GM18868 (cell line): Measurements from ENCODE around the gene GNAZ.
A peak's percentile ranks its signal among the peaks of the same experiment; 100 is the strongest.

Experiments
- ATAC-seq: cut with Tn5 transposase; IDR thresholded peaks from one replicate; pipeline ENCODE4 v1.9.1; 2021; ENCODE audit warnings: mild to moderate bottlenecking, moderate library complexity; ENCODE audit not compliant: unreplicated experiment

The GNAZ gene

DNA sequence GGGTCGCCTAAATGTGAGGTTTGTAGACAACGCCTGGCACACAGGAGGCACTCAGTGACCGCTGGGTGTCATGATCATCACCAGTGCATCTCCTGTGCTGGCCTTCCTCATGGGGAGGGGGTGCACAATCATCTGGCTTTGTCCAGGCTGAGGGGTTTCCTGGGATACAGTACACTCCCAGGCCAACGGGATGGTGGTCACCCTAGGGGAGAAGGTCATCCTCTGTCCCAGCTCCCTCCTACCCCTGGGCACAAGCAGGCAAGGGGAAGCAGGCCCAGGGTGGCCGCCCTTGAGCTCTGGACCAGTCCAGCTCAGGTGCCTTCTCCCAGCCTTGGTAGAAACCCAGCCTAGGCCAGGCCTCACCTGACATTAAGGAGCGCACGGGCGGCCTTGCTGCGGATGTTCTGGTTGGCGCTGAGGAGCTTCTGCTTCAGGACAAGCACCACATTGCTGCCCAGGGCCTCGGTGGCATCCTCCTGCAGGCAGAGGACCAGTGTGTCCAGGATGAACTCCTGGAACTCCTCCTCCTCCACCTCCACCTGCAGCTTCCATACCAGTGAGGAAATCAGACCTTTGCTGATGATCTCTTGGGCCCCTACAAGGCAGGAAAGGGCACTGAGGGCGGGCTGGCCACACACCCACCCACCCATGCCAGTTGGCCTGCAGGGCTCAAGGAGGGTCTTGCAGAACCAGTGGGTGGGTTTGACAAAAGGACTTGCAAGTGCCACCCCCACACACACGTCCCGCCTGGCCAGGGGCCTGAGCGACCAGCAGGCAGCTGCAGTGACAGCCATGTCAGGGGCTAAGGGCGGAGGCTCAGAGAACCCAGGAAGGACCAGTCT, 6.6 kb upstream of the GNAZ start:
- ATAC-seq = no peak

DNA sequence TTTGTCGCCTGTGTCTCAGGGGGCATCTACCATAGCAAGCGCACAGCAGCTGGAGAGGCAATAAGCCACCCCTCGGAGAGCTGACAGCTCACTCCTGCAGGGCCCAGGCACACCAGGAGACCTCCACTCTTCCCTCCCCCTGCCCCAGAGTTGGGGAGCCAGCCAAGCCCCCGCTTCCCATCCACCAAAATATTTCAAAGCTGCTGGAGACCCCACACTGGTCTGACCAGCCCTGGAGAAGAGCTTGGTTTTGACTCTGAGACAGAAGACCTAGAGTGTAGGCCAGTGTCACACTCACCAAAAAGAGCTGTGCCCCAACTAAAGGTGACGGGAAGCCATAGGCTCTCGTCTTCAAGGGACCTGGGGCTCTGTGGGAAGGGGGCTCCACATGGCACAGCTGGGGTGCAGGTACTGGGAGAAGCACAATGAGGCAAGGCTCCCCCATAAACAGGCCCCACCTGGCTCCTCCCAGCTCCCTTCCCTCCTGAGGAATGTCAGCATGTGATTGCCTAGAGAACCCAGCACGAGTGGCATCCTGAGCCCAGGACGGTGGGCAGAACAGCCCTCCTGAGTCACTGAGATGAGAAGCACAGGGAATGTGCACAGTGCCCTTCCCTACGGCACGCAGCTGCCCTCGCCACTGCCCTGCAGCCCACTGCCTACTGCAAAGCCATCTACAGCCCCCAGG, 5.8 kb upstream of the GNAZ start:
- ATAC-seq = no peak

DNA sequence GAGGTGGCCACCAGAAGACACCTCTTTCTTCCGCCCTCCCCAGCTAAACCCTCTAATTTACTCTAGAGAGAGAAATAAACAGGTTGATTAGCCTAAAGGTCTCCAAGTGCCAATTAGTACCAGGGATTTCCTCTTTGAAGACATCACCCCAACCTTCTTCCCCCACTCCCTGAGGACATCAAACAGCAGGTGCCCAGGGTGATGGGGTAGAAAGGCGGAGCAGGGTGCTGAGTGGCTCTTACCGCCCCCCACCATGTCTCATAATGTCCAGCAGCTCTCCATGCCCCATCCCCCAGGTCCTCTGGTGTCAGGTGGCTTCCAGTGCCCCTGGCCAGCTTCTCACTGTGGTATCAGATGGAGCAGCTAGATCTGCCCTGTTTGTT, 5.3 kb upstream of the GNAZ start:
- ATAC-seq = no peak

DNA sequence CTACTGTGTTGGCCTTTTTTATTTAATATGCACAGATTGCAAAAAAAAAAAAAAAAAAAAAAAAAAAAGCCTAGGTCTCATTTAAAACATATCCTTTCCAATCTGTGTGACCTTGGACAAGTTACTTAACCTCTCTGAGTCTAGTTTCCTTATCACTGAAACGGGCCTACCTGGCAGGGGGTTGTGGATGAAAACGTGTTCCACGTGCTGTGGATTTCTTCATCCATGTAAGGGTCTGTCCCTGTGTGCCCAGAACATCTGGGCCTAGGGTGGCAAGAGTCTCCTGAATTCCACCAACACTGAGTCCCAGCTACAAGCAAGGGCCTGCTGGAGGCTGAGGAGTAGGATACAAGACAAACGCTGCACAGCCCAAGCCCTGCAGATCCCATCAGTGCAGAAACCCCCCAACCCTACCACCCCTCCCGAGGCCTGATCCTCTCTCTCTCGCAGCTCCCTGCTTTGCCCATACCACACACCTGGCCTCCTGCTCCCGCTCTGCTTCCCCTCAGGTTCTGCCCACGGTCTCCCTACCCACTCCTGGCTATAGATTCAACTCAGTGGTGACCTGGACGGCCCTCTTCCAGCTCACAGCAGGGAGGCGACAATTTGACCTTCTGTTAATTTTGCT, 4.7 kb upstream of the GNAZ start:
- ATAC-seq = no peak

DNA sequence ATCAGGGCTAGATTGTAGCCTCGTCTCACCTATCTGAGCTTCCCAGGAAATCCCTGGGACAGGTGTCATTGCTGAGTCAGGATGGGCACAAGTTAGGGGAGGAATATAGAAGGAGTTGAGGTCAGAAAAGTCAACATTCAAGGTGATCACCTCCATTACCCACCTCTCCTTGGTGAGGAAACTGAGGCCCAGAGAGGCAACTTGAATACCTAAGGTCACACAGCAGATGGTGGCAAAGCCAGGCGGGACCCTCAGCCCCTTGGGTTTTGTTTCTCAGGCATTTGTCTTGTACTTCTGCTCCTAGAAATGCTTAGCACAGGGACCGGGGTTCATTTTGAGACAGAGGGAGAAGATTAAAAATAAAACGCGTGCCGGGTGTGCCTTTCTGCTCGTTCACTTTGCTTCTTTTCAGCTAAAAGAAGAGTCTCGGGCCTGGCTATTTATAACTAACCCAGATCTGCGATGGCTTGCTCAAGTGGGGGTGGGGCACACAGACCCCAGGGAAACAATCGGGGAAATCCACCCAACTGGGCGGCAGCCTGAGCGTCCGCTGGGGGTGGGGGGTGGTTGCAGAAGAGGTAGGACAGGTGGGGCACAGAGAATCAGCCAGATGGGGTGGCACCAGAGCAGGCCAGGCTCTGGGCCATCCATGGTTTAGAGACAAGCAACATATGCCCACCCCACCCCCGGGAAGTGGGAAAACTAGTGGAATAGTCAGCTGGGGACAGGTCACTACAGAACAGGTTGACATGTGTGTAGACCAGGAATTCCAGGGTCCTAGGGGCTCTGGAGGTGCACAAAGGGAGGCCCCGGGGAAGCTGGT, 3.9 kb upstream of the GNAZ start:
- ATAC-seq = no peak

DNA sequence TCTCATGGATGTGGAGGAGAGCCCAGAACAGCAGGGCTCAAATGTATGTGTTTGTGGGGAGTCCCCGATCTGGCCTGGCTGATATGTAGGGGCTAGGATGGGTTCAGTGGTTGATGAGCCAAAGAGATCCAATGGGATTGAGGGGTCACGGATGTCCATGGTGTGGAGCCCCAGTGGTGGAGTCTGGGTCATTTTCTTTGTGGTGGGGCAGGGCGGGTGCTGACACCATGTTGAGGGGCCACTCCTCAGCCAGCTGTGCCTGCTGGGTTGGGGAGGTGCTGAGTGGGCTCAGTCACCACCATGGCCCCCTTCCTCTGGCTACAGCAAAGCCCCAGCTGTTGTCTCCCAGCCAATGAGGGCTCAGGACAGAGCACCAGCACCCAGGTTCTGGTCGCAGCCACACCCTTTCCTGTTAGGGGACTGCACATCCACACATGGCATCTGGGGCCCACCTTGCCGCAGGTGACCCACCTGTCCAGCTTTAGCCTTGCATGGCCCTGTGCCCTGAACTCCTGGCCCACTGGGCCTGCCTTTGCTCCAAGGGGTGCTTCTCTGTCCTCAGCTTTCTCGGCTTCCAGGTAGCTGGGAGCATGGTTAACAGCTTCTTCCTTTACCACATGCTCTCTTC, 3.2 kb upstream of the GNAZ start:
- ATAC-seq = no peak

DNA sequence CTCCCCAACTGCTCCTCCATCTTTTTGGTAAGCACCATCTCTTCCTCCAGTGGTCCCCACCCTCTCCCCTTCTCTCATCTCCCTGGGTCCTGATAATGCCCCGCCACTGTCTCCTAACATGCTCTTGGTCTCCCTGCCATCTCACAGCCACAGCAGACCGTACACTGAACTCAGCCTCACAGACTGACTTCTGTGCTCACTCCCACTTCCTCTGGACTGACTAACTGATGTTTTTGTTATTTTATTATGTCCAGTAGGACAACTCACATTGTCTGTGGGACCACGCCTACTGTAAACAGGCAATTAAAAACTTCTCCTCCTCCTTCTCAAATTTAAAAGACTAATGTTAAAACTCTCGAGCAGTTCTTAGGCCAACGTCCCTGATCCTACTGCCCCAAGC, 2.6 kb upstream of the GNAZ start:
- ATAC-seq = no peak

DNA sequence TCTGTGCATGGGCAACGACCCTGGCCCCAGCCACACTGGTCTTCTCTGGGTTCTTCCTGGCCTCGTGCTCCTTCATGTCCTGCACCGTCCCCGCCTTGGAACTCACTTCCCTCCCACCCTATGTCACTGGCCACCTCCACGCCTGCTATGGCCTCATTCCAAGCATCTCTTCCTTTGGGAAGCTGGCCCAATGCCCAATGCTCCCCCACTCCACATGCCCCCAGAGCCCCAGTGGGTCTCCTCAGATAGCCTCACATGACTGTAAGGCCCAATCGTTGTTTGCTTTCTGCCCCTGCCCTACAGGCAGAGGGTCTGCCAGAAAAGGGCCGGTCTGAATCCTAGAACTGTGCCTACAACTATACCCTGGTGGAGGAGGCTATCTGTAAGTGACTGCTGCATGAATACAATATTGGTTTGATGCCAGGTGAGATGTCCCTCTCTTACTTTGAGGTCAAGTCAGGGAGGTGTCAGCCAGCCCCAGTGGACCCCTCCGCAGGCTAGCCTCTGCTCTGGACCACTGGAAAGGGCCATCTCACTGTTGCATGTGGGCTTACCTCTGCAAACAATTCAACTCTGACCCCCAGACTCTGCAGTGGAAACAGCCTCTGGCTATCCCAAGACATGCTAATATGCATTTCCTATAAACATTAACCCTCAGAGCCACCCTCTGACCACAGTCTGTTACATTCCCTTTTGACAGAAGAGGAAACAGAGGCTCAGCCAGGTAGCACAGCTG, 2.1 kb upstream of the GNAZ start:
- no peak for ATAC-seq

DNA sequence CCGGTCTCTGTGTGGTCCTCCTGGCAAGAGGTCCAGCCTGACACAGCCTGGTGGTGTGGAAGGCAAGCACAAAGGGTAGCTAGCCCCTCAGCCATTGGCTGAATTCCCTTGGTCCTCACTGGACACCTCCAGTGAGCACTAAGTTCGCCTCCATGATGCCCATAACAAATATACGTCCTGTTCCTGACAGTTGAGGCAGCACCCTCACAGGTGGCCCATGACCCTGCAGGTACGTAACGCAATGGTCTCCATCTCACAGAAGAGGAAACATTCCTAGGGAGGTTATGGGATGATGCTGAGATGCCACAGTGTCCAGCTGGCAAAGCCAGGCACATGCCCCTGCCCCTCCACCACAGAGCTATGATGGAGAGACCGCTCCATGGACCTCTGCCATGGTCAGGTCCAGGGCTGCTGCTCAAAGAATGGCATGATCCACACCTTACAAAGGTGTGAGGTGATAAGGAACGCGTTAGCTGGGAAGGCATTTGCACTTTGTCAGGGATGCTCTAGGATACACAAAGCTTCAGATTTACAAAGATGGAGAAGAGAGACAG, 1.4 kb upstream of the GNAZ start:
- ATAC-seq = no peak

DNA sequence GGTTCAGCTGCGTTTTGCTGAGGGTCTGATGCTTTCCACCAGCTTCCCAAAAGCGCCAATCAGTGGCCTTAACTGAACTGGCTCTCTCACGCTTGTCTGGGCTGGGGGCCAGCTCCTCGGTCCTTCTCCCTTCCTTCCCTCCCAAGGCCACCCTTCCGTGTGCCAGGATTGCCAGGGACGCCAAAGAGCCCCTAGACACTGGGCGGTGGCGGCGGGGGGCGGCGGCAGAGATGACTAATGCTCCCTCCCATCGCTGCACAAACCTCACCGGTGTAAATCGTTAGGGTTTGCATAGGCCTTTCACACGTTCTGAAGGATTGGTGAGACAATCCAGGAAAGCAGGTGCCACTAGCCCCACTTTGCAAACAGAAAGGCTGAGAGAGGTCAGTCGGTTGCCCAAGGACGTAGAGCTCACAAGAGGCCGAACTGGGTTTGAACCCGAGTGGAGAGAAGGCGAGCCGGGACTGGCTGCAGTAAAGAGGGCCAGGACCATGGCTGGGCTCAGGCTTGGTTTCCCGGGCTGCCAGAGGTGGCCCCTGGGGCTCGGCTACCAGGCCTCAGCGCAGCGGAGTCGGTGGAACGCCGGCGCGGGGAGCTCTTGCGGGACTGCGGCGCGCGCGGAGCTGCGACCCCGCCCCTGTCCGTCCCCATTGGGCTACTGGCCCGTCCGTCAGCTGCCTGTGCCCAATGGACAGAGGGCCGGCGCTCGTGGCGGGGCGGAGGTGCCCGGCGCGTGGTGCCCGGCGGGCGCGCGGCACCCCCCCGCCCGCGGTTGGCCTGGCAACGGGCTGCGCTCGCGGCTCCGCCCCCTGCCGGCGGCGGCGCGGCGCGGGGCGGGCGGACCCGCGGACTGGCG, 589 bp upstream of the GNAZ start:
- peak; percentile 86 for ATAC-seq

DNA sequence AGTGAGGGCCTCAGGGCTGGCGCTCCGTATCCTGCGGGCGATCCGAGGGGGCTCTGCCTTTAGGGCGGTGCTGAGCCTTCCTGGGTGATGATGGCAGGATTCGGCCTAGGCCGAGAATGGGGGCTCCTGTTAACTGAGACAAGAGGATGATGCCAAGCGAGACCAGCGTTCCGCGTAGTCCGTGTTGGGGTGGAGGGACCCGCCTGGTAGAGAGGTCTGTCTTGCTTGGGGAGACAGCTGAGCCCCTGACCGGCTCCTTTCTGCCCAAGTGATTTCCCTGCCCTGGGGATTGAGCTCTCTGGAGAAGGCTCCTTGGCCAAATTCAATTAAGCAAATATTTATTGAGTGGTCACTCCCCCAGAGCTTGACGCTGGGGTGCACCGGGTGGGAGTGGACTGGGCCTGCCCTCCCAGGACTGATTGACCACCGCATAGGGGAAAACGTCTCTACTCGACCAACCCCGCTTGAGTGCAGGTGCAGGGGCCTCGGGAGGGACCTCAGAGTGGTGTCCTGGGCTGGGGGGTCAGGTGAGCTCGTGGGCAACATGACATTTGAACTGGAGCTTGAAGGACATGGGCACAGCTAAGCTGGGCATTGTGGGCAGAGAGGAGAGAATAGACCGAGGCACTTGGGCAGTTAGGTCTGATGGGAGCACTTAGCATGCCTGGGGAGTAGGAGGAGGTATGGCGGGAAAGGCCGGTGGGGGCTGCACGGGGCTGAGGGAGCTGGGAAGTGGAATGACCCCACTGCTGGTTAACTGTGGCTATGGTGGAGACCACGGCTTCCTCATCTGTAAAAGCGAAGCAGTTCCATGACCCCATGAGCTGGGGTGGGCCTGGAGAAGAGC, 1.1 kb downstream of the GNAZ start:
- ATAC-seq = no peak

DNA sequence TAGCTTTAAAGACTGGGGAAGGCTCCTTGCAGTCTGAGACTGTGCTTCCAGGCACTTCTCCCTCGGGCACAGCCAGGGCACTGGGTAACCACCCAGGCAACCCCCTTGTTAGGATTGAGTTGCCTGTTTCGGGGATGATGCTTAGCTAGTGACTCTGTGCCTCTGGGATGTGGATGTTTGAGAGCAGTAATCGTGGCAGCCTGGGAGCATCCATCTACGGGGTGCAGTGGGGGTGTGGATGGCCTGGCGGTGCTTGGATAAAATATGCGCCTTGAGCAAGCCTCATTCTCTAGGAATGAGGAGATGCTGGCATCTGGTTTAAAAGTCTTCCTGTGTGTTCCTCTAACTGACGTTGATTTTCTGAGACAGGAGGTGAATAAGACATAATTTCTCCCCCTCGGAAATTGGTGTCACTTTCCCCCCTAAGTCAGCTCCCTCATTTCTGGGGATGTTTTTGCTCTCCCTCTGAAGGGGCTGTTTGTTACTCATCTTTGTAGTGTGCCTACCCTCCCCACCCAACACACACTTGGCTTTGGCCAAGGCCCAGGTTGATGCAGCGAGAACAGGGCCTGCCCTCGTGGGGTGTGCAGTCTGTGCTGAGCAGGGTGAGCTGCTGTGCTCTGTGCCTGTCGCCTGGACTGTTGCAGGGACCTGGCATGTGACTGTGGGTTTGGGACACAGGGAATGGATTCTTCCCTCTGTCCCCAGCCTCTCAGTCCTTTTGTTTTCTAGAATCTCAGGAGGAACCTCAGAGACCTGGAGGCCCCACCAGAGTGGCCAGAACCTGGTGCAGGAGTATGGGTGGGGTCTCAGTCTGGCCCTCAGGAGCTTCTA, 2.0 kb downstream of the GNAZ start:
- no peak for ATAC-seq

DNA sequence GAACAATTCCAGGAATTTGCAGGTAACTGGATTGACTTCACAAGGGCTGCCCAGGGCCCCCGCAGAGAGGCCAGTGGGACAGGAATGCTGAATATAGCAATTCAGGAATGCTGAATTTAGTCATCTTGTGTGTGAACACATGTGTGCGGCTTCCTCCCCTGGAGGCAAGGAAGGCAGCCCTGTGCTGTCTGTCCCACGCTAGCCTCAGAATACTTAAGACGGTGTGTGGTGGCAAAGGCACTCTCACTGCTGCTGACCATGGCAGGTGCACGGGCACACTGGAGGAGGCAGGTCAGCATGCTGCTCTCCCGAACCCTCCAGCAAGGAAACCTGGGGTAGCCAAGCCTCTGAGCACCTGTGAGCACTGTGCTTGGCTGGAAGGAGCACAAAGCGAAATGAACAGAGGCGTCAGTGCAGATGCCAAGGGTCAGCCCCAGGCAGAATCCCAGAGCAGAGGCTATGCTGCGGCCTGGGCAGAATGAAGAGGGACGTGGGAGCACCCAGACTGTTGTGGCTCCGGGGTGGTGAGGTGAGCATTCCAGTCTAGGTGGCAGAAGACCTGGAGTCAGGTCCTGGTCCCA, 2.7 kb downstream of the GNAZ start:
- no peak for ATAC-seq

DNA sequence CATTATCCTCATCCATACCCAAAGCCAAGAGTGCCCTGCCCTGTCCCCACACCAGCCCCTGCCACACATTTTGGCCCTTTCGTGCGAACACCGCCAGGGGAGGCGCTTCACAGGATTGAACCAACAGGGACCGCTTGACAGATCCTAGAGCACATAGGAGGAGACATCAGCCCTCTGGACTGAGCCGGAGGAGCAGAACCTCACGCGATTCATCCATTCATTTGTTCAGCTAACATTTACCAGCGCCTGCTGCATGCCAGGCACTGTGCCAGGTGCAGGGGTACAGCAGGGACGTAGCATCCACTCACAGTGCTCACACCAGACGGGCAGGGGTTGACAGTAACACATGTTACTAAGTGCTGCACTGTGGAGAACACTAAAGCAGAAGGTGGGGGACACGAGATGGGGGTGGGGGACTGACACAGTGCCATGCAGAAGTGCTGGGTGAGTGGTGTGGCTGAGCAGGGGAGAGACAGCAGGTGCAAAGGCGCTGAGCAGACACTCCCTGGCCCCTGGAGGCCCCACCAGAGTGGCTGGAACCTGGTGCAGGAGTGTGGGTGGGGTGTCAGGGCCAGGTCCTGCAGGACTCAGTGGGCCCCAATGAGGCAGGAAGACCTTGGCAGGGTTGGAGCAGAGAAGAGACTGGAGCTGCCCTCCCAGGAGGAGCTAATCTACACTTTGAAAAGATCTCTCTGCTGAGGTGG, 3.4 kb downstream of the GNAZ start:
- ATAC-seq = no peak

DNA sequence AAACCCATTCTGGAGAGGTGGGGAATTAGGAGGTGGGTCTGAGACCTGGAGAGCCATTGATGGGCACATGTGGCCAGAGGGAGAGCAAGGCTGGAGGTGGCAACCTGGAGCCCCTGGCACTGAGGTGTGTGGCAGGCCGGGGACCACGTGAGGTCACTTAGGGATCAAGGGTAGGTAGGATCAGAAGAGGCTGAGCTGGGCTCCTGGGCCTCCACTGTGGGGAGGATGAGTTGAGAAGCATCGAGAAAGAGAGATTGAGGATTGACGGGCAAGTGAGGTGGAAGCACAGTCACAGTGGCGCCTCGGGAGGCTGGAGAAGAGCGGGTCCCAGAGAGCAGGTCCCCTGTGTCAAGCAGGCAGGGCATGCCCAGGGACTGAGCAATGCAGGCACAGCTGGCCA, 4.1 kb downstream of the GNAZ start:
- no peak for ATAC-seq

DNA sequence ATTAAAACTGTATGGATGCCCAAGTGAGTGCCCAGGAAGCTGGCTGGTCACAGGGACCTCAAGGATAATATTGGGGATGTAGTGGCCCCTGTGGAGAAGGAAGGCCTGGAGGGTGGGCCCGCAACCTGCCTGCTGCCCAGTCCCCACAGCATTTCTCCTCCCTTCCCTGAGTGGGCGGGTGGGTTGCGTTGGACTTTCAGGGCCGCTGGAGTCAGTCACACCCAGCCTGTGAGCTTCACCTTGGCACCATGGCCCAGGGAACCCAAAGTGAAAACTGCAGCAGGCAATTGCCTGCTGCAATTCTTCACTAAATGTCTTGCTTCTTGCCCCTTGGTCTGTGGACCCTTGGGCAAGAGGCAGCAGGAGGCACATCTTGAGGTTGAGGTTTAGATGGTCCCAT, 4.7 kb downstream of the GNAZ start:
- no peak for ATAC-seq
